Measurements from ENCODE around the gene OVCH2. TPM values are rescaled to one million over a fixed set of nuclear protein-coding genes. Genes with fewer than 3 reads are reported as not detected.

Gene OVCH2
- total and polyA plus RNA-seq, 10 of the 15 experiments (the other 5 are each of a cell fraction or from before 2014, with no cell fraction given): not detected

DNA sequence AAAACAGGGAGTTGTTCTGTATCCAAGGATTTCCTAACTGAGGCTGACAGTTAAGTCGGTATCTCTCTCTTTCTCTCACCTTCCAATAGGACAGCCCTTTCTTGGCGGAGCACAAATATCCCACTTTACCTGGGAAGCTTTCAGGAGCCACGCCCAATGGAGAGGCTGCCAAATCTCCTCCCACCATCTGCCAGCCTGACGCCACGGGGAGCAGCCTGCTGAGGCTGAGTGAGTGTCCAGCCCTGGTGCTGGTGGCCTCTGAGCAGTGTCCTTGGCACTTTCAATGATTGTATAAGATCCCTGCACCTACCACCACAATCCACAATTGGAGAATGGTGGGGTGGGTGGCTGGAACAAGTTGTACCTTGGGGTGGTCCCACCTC is 66.6 kb downstream of the OVCH2 start:
- Histone ChIP-seq H3K9ac (ENCODE audit: control insufficient read depth, insufficient read depth, low read length) (no peak overlapping the region), H3K27me3 (replicated peaks in 1 of 2; ENCODE audit: control insufficient read depth in 2 of 2, insufficient read depth in 2 of 2, low read length in 1 of 2) (no peaks in the 10 kb centered on the region), H3K4me2 (ENCODE audit: control insufficient read depth, insufficient read depth) (no peak overlapping the region), H3K79me2 (ENCODE audit: control insufficient read depth, insufficient read depth, low read length) (no peaks in the 10 kb centered on the region), H3K9me3 (replicated peaks; ENCODE audit: control insufficient read depth, insufficient read depth, low read length) (no peaks in the 10 kb centered on the region), H3K27ac (ENCODE audit: control insufficient read depth, insufficient read depth) (no peak overlapping the region; the same call in 1 of the 2 replicates), H3K4me3 (no peak overlapping the region), H3K4me1 (ENCODE audit: control insufficient read depth, insufficient read depth, low read length) (peaks cover 3% of the 10 kb centered on the region; the same call in 1 of the 2 replicates), H3K36me3 (ENCODE audit: control insufficient read depth in 2 of 2, insufficient read depth in 2 of 2, low read length in 1 of 2) (peaks cover 11 to 24% of the 10 kb centered on the region in 2 experiments), H4K20me1 (ENCODE audit: control insufficient read depth, insufficient read depth) (no peaks in the 10 kb centered on the region), H2AFZ (ENCODE audit: control insufficient read depth, low read depth, low read length) (no peak overlapping the region)
- in situ Hi-C loops (cut with MboI): no loop called here
- ATAC-seq (no peak), DNase-seq (ENCODE audit: low read depth, low spot score) (no peak), FAIRE-seq (no peak)
- ChIA-PET POLR2A (interaction anchor here (1.0 kb wide), 1 partner anchor 79 kb away, joined by 3 read pairs; no protein-coding TSS in a partner anchor), SMC1A (ENCODE audit: uncharacterized antibody, unreplicated experiment) (interaction anchor here (0.8 to 1.5 kb wide), 5 partner anchors 26 to 68 kb away, joined by 3 read pairs; no protein-coding TSS in a partner anchor), RAD21 (ENCODE audit: unreplicated experiment) (interaction anchor here (1.0 to 1.2 kb wide), 2 partner anchors 26 to 80 kb away, joined by 3 to 5 read pairs; no protein-coding TSS in a partner anchor), CTCF (interaction anchor here (0.9 to 1.3 kb wide), 5 partner anchors 55 to 126 kb away, joined by 3 to 5 read pairs (median 3); partner anchors contain the start of gene PPFIBP2)
- 100% methylated on average over 5 of the region's 5 CpGs for WGBS (ENCODE audit: insufficient coverage, insufficient replicate concordance, low lambda C conversion rate, missing lambda C conversion rate)
- no TSS peak for BruUV-seq (replicated peaks)
- intact Hi-C loops (cut with micrococcal nuclease; ENCODE audit: unreplicated experiment): no loop called here
- TF ChIP-seq ETV6 (conservative IDR thresholded peaks at IDR 0.05 in 1 of 2, IDR thresholded peaks at IDR 0.05 in 1 of 2; ENCODE audit: borderline replicate concordance in 1 of 2, low read depth in 1 of 2) (no peak), CHD2 (IDR thresholded peaks at IDR 0.05; ENCODE audit: borderline replicate concordance, low read depth, low read length) (no peak), IKZF1 (conservative IDR thresholded peaks at IDR 0.05) (no peak), SREBF1 (IDR thresholded peaks at IDR 0.05; ENCODE audit: low read length) (no peak), STAT1 (conservative IDR thresholded peaks at IDR 0.05) (no peak), BACH1 (IDR thresholded peaks at IDR 0.05; ENCODE audit: borderline replicate concordance) (no peak), CBX3 (IDR thresholded peaks at IDR 0.05; ENCODE audit: borderline replicate concordance, low read depth) (no peak), ZNF217 (IDR thresholded peaks at IDR 0.05) (no peak)
- TF ChIP-seq, protein P1, sequence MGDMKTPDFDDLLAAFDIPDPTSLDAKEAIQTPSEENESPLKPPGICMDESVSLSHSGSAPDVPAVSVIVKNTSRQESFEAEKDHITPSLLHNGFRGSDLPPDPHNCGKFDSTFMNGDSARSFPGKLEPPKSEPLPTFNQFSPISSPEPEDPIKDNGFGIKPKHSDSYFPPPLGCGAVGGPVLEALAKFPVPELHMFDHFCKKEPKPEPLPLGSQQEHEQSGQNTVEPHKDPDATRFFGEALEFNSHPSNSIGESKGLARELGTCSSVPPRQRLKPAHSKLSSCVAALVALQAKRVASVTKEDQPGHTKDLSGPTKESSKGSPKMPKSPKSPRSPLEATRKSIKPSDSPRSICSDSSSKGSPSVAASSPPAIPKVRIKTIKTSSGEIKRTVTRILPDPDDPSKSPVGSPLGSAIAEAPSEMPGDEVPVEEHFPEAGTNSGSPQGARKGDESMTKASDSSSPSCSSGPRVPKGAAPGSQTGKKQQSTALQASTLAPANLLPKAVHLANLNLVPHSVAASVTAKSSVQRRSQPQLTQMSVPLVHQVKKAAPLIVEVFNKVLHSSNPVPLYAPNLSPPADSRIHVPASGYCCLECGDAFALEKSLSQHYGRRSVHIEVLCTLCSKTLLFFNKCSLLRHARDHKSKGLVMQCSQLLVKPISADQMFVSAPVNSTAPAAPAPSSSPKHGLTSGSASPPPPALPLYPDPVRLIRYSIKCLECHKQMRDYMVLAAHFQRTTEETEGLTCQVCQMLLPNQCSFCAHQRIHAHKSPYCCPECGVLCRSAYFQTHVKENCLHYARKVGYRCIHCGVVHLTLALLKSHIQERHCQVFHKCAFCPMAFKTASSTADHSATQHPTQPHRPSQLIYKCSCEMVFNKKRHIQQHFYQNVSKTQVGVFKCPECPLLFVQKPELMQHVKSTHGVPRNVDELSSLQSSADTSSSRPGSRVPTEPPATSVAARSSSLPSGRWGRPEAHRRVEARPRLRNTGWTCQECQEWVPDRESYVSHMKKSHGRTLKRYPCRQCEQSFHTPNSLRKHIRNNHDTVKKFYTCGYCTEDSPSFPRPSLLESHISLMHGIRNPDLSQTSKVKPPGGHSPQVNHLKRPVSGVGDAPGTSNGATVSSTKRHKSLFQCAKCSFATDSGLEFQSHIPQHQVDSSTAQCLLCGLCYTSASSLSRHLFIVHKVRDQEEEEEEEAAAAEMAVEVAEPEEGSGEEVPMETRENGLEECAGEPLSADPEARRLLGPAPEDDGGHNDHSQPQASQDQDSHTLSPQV (IDR thresholded peaks at IDR 0.05): no peak
- TF ChIP-seq, protein P2, sequence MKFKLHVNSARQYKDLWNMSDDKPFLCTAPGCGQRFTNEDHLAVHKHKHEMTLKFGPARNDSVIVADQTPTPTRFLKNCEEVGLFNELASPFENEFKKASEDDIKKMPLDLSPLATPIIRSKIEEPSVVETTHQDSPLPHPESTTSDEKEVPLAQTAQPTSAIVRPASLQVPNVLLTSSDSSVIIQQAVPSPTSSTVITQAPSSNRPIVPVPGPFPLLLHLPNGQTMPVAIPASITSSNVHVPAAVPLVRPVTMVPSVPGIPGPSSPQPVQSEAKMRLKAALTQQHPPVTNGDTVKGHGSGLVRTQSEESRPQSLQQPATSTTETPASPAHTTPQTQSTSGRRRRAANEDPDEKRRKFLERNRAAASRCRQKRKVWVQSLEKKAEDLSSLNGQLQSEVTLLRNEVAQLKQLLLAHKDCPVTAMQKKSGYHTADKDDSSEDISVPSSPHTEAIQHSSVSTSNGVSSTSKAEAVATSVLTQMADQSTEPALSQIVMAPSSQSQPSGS (IDR thresholded peaks at IDR 0.05; ENCODE audit: low read length): no peak
- TF ChIP-seq, protein P3, sequence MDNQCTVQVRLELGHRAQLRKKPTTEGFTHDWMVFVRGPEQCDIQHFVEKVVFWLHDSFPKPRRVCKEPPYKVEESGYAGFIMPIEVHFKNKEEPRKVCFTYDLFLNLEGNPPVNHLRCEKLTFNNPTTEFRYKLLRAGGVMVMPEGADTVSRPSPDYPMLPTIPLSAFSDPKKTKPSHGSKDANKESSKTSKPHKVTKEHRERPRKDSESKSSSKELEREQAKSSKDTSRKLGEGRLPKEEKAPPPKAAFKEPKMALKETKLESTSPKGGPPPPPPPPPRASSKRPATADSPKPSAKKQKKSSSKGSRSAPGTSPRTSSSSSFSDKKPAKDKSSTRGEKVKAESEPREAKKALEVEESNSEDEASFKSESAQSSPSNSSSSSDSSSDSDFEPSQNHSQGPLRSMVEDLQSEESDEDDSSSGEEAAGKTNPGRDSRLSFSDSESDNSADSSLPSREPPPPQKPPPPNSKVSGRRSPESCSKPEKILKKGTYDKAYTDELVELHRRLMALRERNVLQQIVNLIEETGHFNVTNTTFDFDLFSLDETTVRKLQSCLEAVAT (IDR thresholded peaks at IDR 0.05): no peak
- TF ChIP-seq, protein P4, sequence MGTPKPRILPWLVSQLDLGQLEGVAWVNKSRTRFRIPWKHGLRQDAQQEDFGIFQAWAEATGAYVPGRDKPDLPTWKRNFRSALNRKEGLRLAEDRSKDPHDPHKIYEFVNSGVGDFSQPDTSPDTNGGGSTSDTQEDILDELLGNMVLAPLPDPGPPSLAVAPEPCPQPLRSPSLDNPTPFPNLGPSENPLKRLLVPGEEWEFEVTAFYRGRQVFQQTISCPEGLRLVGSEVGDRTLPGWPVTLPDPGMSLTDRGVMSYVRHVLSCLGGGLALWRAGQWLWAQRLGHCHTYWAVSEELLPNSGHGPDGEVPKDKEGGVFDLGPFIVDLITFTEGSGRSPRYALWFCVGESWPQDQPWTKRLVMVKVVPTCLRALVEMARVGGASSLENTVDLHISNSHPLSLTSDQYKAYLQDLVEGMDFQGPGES (IDR thresholded peaks at IDR 0.05): no peak
